Placental epithelial cell (primary cell): ENCODE results near the gene IGF2. TPM values are rescaled to one million over a fixed set of nuclear protein-coding genes. Genes with fewer than 3 reads are reported as not detected.

Source experiments
- small RNA-seq: library from RNA; depleted of rRNA; stranded (forward); fragments of <200 nt; gene quantifications from one replicate; pipeline ENCODE3, GENCODE V24; 2012
- total RNA-seq: library from RNA; depleted of rRNA; stranded (reverse); fragments of >200 nt; gene quantifications from 2 replicates; pipeline ENCODE4 v1.2.3, GENCODE V29; 2012

The IGF2 gene
- total RNA-seq = 2,734 and 9,662 TPM in 2 replicates

GRCh38 chr11:2139123-2139521 is at the start of gene IGF2:
Gene IGF2 (minus strand): TSS chr11:2139389. CDS start chr11:2135523, 3,866 bp downstream.

GRCh38 chr11:2171591-2172003 is 32.4 kb upstream of the IGF2 start, which contains the start of gene TH:
Gene TH (minus strand): TSS chr11:2171815. CDS start chr11:2171786, 29 bp downstream.

GRCh38 chr11:2160736-2161259 is 21.6 kb upstream of the IGF2 start, which contains the start of gene INS:
Gene INS (minus strand): TSS chr11:2161209. CDS start chr11:2160971, 238 bp downstream.

Small RNAs within 50 kb of the gene (small RNA-seq; reads per million reads assigned to genes)
- gene MIR4686 (not detected), gene MIR483 (727 reads per million, percentile 99 among the genes with 10 or more reads in this experiment)

Other genes starting within 250 kb of the IGF2 start
- gene PRR33, start 247.5 kb downstream of the IGF2 start, total RNA-seq = not detected in 2 replicates
- gene TNNT3, start 219.7 kb downstream of the IGF2 start, total RNA-seq = 10.1 and 62.4 TPM in 2 replicates
- gene MRPL23, start 192.1 kb downstream of the IGF2 start, total RNA-seq = 62.0 and 91.0 TPM in 2 replicates
- 9,156 and 32,797 TPM in 2 replicates for gene H19, start 141.5 kb downstream of the IGF2 start, total RNA-seq
- 1.6 TPM in 1 of 2 replicates, not detected in the other for gene INS, start 21.8 kb upstream of the IGF2 start, total RNA-seq
- gene TH, start 32.4 kb upstream of the IGF2 start, total RNA-seq = 41.6 and 341 TPM in 2 replicates
- 0.87 and 6.7 TPM in 2 replicates for gene ASCL2, start 131.2 kb upstream of the IGF2 start, total RNA-seq
- gene C11orf21, start 162.5 kb upstream of the IGF2 start, total RNA-seq = under 0.01 TPM in 1 of 2 replicates, not detected in the other
- not detected in 2 replicates for gene TSPAN32, start 162.6 kb upstream of the IGF2 start, total RNA-seq
- gene CD81, start 237.9 kb upstream of the IGF2 start, total RNA-seq = 190 and 198 TPM in 2 replicates